Suprapubic skin (tissue), 4 donors: ENCODE results near the gene ZNF483. TPM values are rescaled to one million over a fixed set of nuclear protein-coding genes. Genes with fewer than 3 reads are reported as not detected.
"Not testable (repeated sequence)": the region's sequence is repeated elsewhere in the genome, so short reads cannot be mapped to it uniquely, and the experiment has no call there.

Source experiments
- DNase-seq, 2 donors: peaks; one replicate each; pipeline ENCODE4 v3.0.0-alpha.2; 2019; ENCODE audit warnings: low spot score in 2 of 2
- H3K27ac ChIP-seq: fragments of 200-600 bp; sonication (generic); one replicate; pipeline ENCODE4 v1.5.1; 2019
- H3K27me3 ChIP-seq: fragments of 200-600 bp; sonication (generic); one replicate; pipeline ENCODE4 v1.5.1; 2019
- H3K36me3 ChIP-seq: fragments of 200-600 bp; sonication (generic); one replicate; pipeline ENCODE4 v1.5.1; 2019
- H3K4me1 ChIP-seq: fragments of 200-600 bp; sonication (generic); one replicate; pipeline ENCODE4 v1.5.1; 2019
- H3K4me3 ChIP-seq: fragments of 200-600 bp; sonication (generic); one replicate; pipeline ENCODE4 v1.5.1; 2019; ENCODE audit warnings: mild to moderate bottlenecking
- H3K9me3 ChIP-seq: fragments of 200-600 bp; sonication (generic); one replicate; pipeline ENCODE4 v1.5.1; 2019
- EP300 ChIP-seq: sonication (generic); formaldehyde crosslinking; IDR thresholded peaks from one replicate; pipeline ENCODE4 v1.6.1; 2017; ENCODE audit warnings: antibody characterized with exemption
- POLR2A ChIP-seq, 2 donors: fragments of 450-650 bp; IDR thresholded peaks; one replicate each; pipeline ENCODE4 v1.6.1; 2017; ENCODE audit warnings: antibody characterized with exemption in 2 of 2, mild to moderate bottlenecking in 2 of 2, moderate library complexity in 2 of 2
- POLR2AphosphoS5 ChIP-seq, 3 donors: sonication (generic); formaldehyde crosslinking; IDR thresholded peaks; one replicate each; pipeline ENCODE4 v1.6.1; 2017; ENCODE audit warnings: antibody characterized with exemption in 3 of 3
- WGBS: methylation state at CpG from one replicate; pipeline ENCODE4 v1.1.5; 2018; 5-methylcytosine and 5-hydroxymethylcytosine counted together
- total RNA-seq, 4 donors: library from RNA; depleted of rRNA; stranded (reverse); fragments of >200 nt; gene quantifications; one replicate each; pipeline ENCODE4 v1.1.0, GENCODE V29; 2016
- TF ChIP-seq, protein P1 (sequence below), 2 donors: fragments of 200-600 bp in 1 of 2; fragments of 450-650 bp in 1 of 2; sonication (generic) in 1 of 2; IDR thresholded peaks; one replicate each; pipeline ENCODE4 v1.5.1; 2016 to 2019; ENCODE audit warnings: antibody characterized with exemption in 2 of 2, mild to moderate bottlenecking in 1 of 2, moderate library complexity in 1 of 2

ZNF483 gene
- total RNA-seq, 4 donors from 2014 or later, result 1.4 to 4.5 (median 2.5) TPM

- H3K4me1 ChIP-seq, result no peaks in the 10 kb centered on the region
- no peaks in the 10 kb centered on the region for H3K9me3 ChIP-seq
- no peak for DNase-seq
- WGBS, result 93% methylated on average over 9 of the region's 16 CpGs
- no peak overlapping the region for H3K27ac ChIP-seq
- H3K4me3 ChIP-seq, result no peak overlapping the region
- no peak for TF ChIP-seq POLR2AphosphoS5 (IDR thresholded peaks at IDR 0.05)
- no peak for TF ChIP-seq POLR2A (IDR thresholded peaks at IDR 0.05)
- no peak for TF ChIP-seq EP300
- peaks cover 3% of the 10 kb centered on the region for H3K27me3 ChIP-seq
- H3K36me3 ChIP-seq, result no peaks in the 10 kb centered on the region
These were observed 23.9 kb upstream of the ZNF483 start for GRCh38 chr9:111501005-111501562.

- no peak for DNase-seq
- no peak overlapping the region for H3K4me3 ChIP-seq
These were observed 23.3 kb upstream of the ZNF483 start for GRCh38 chr9:111501648-111502047.

DNA sequence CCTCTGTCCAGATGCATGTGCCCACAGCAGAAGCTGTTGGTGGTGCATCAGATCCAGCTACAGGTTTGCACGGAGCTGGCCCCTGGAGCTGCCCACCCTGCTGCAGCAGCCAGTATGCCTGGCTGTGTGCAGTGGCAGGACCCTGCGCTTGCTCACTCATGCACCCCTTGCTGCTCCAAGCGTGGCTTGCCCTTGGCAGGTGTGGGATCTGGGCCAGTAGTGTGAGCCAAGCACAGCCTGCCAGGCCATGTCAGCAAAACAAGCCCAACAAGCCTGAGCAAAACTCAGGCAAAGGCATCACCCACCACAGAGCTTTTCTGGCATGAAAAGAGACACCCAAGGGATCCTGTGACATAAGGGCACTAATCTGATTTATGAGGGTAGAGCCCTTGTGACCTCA, 22.5 kb upstream of the ZNF483 start:
- no peak for DNase-seq
- no peaks in the 10 kb centered on the region for H3K4me1 ChIP-seq
- H3K27me3 ChIP-seq, result peaks cover 3% of the 10 kb centered on the region
- 30% methylated on average over 3 of the region's 3 CpGs for WGBS
- H3K4me3 ChIP-seq, result no peak overlapping the region
- no peaks in the 10 kb centered on the region for H3K9me3 ChIP-seq
- TF ChIP-seq POLR2A (IDR thresholded peaks at IDR 0.05) (no peak), POLR2AphosphoS5 (IDR thresholded peaks at IDR 0.05) (no peak), EP300 (no peak)
- TF ChIP-seq, protein P1, sequence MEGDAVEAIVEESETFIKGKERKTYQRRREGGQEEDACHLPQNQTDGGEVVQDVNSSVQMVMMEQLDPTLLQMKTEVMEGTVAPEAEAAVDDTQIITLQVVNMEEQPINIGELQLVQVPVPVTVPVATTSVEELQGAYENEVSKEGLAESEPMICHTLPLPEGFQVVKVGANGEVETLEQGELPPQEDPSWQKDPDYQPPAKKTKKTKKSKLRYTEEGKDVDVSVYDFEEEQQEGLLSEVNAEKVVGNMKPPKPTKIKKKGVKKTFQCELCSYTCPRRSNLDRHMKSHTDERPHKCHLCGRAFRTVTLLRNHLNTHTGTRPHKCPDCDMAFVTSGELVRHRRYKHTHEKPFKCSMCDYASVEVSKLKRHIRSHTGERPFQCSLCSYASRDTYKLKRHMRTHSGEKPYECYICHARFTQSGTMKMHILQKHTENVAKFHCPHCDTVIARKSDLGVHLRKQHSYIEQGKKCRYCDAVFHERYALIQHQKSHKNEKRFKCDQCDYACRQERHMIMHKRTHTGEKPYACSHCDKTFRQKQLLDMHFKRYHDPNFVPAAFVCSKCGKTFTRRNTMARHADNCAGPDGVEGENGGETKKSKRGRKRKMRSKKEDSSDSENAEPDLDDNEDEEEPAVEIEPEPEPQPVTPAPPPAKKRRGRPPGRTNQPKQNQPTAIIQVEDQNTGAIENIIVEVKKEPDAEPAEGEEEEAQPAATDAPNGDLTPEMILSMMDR (IDR thresholded peaks at IDR 0.05), result no peak
- no peaks in the 10 kb centered on the region for H3K36me3 ChIP-seq
- no peak overlapping the region for H3K27ac ChIP-seq

More at GRCh38 chr9:111501648-111502047, 23.3 kb upstream of the ZNF483 start:
- H3K4me1 ChIP-seq, result no peaks in the 10 kb centered on the region
- 75% methylated on average over 6 of the region's 6 CpGs for WGBS
- H3K9me3 ChIP-seq, result no peaks in the 10 kb centered on the region
- H3K27me3 ChIP-seq, result peaks cover 3% of the 10 kb centered on the region
- TF ChIP-seq, protein P1 (IDR thresholded peaks at IDR 0.05), result no peak
- TF ChIP-seq POLR2AphosphoS5 (IDR thresholded peaks at IDR 0.05) (no peak), EP300 (no peak), POLR2A (IDR thresholded peaks at IDR 0.05) (no peak)
- no peak overlapping the region for H3K27ac ChIP-seq
- no peaks in the 10 kb centered on the region for H3K36me3 ChIP-seq

DNA sequence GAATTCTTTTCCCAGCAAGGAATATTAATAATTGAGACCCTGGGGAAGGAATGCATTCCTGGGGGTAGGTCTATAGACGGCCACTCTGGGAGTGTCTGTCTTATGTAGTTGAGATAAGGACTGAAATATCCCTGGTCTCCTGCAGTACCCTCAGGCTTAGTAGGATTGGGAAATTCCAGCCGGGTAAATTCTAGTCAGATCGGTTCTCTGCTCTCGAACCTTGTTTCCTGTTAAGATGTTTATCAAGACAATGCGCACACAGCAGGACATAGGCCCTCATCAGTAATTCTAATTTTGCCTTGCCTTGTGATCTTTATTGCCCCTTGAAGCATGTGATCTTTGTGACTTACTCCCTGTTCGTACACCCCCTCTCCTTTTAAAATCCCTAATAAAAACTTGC, 13.4 kb upstream of the ZNF483 start:
- H3K9me3 ChIP-seq, H3K27ac ChIP-seq, H3K27me3 ChIP-seq, H3K36me3 ChIP-seq, DNase-seq, H3K4me3 ChIP-seq, H3K4me1 ChIP-seq: not testable (repeated sequence)
- WGBS, result 74% methylated on average over 6 of the region's 6 CpGs

GRCh38 chr9:111514967-111515366, 10.0 kb upstream of the ZNF483 start:
- Histone ChIP-seq H3K9me3 (no peaks in the 10 kb centered on the region), H3K36me3 (no peaks in the 10 kb centered on the region), H3K27me3 (no peaks in the 10 kb centered on the region), H3K27ac (no peak overlapping the region), H3K4me3 (no peak overlapping the region), H3K4me1 (no peaks in the 10 kb centered on the region)
- no peak for DNase-seq
- TF ChIP-seq EP300 (no peak), POLR2AphosphoS5 (IDR thresholded peaks at IDR 0.05) (no peak), POLR2A (IDR thresholded peaks at IDR 0.05) (no peak)
- TF ChIP-seq, protein P1 (IDR thresholded peaks at IDR 0.05), result no peak

DNA sequence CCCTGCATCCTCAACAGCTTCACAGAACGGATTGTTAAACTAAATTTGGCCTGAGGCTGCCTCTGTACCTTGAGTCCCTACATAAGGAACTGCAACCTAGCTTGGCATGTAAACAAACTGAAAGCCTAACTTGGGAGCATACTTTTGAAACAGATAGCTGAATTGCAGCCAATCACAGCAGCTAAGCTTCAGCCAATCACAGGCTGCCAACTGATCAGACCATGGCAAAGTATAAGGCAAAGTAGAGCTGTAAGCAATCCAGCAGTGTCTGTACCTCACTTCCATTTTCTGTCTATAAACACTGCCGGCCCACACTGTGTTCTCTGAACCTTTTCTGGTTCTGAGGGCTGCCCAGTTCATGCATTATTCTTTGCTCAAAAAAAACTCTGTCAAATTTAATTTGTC, 8.9 kb upstream of the ZNF483 start:
- TF ChIP-seq POLR2AphosphoS5 (IDR thresholded peaks at IDR 0.05) (no peak), POLR2A (IDR thresholded peaks at IDR 0.05) (no peak), EP300 (no peak)
- TF ChIP-seq, protein P1 (IDR thresholded peaks at IDR 0.05), result no peak
- no peaks in the 10 kb centered on the region for H3K27me3 ChIP-seq
- no peak overlapping the region for H3K4me3 ChIP-seq
- WGBS, result 66% methylated on average over 2 of the region's 2 CpGs
- DNase-seq, result no peak
- H3K9me3 ChIP-seq, result no peaks in the 10 kb centered on the region
- no peaks in the 10 kb centered on the region for H3K4me1 ChIP-seq
- H3K27ac ChIP-seq, result no peak overlapping the region
- H3K36me3 ChIP-seq, result no peaks in the 10 kb centered on the region
